ENCODE measurements around the gene EIF4E. TPM values are rescaled to one million over a fixed set of nuclear protein-coding genes. Genes with fewer than 3 reads are reported as not detected.
"Not testable (repeated sequence)": the region's sequence is repeated elsewhere in the genome, so short reads cannot be mapped to it uniquely, and the experiment has no call there.

Gene EIF4E
- 154 and 184 TPM in 2 replicates for total RNA-seq (2014; rRNA removed; shearing (Covaris generic))

GRCh38 chr4:98928505-98929340 lies at the start of gene EIF4E:
Gene EIF4E (minus strand): TSS chr4:98929133. CDS start chr4:98929112, 21 bp downstream.
- DNase-seq (ENCODE audit: low read depth) = peak; percentile 97

- no peak for DNase-seq (ENCODE audit: low read depth)
These were observed 48.6 kb upstream of the EIF4E start for GRCh38 chr4:98977557-98977956.

- no peak for DNase-seq (ENCODE audit: low read depth)
These were observed 47.8 kb upstream of the EIF4E start for GRCh38 chr4:98976716-98977115.

- DNase-seq (ENCODE audit: low read depth) = no peak
These were observed 41.2 kb upstream of the EIF4E start for GRCh38 chr4:98969878-98970785.

- no peak for DNase-seq (ENCODE audit: low read depth)
These were observed 38.9 kb upstream of the EIF4E start for GRCh38 chr4:98967786-98968329.

- DNase-seq (ENCODE audit: low read depth) = no peak
These were observed 38.0 kb upstream of the EIF4E start for GRCh38 chr4:98966926-98967325.

- DNase-seq (ENCODE audit: low read depth) = peak; percentile 8
These were observed 34.9 kb upstream of the EIF4E start for GRCh38 chr4:98963538-98964433.

GRCh38 chr4:98961770-98962169 lies 32.8 kb upstream of the EIF4E start:
- no peak for DNase-seq (ENCODE audit: low read depth)

GRCh38 chr4:98959411-98959810 lies 30.5 kb upstream of the EIF4E start:
- DNase-seq (ENCODE audit: low read depth) = no peak

GRCh38 chr4:98958065-98958464 lies 29.1 kb upstream of the EIF4E start:
- DNase-seq (ENCODE audit: low read depth) = no peak

- no peak for DNase-seq (ENCODE audit: low read depth)
These were observed 26.3 kb upstream of the EIF4E start for GRCh38 chr4:98955229-98955628.

- DNase-seq (ENCODE audit: low read depth) = no peak
These were observed 22.8 kb upstream of the EIF4E start for GRCh38 chr4:98951710-98952109.

GRCh38 chr4:98950925-98951324 lies 22.0 kb upstream of the EIF4E start:
- peak; percentile 34 for DNase-seq (ENCODE audit: low read depth)

- DNase-seq (ENCODE audit: low read depth) = no peak
These were observed 17.4 kb upstream of the EIF4E start for GRCh38 chr4:98946359-98946758.

GRCh38 chr4:98945297-98945850 lies 16.4 kb upstream of the EIF4E start:
- no peak for DNase-seq (ENCODE audit: low read depth)

- DNase-seq (ENCODE audit: low read depth) = peak; percentile 54
These were observed 11.0 kb upstream of the EIF4E start for GRCh38 chr4:98939892-98940298.

GRCh38 chr4:98939438-98939837 lies 10.5 kb upstream of the EIF4E start:
- DNase-seq (ENCODE audit: low read depth) = no peak

GRCh38 chr4:98937986-98938720 lies 9.2 kb upstream of the EIF4E start:
- peak; percentile 47 for DNase-seq (ENCODE audit: low read depth)

GRCh38 chr4:98935633-98936032 lies 6.7 kb upstream of the EIF4E start:
- DNase-seq (ENCODE audit: low read depth) = no peak

GRCh38 chr4:98934851-98935250 lies 5.9 kb upstream of the EIF4E start:
- DNase-seq (ENCODE audit: low read depth) = not testable (repeated sequence)
